HEK293 (cell line): Measurements from ENCODE around the gene MPPED2.

ENCODE experiments used
- CTCF ChIA-PET: fragments of 350-600 bp; formaldehyde crosslinking; extraction: SDS; loops from one replicate; lab custom pipeline; 2021; ENCODE audit warnings: antibody characterized with exemption; lab: Yijun Ruan, JAX
- POLR2A ChIA-PET: fragments of 300-600 bp; formaldehyde crosslinking; extraction: SDS; loops from one replicate; lab custom pipeline; 2020; ENCODE audit warnings: antibody characterized with exemption, inconsistent platforms; lab: Yijun Ruan, JAX
- H3K27ac ChIP-seq: fragments of 200-500 bp; sonication (Bioruptor generic); 2 replicates; pipeline ENCODE4 v1.5.1; 2014; ENCODE audit warnings: low read depth, low read length, control low read depth, inconsistent platforms; ENCODE audit errors: extremely low read depth
- H3K36me3 ChIP-seq, 2 experiments: fragments of 200-500 bp in 1 of 2; sonication (Bioruptor generic) in 1 of 2; 1 replicate in 1 of 2; 2 replicates in 1 of 2; pipeline ENCODE4 v1.5.1; 2014 to 2017; ENCODE audit warnings: inconsistent platforms in 2 of 2, low read length in 2 of 2; ENCODE audit not compliant: control insufficient read depth in 2 of 2, insufficient read depth in 1 of 2
- H3K4me1 ChIP-seq: fragments of 200-500 bp; sonication (Bioruptor generic); 2 replicates; pipeline ENCODE4 v1.5.1; 2014; ENCODE audit warnings: mild to moderate bottlenecking, low read length, inconsistent platforms; ENCODE audit not compliant: control insufficient read depth, insufficient read depth
- H3K4me3 ChIP-seq: 2 replicates; pipeline ENCODE4 v1.5.1; 2011; ENCODE audit warnings: low read depth, mild to moderate bottlenecking, control low read depth, low read length, moderate library complexity
- H3K9me3 ChIP-seq: fragments of 200-500 bp; sonication (Bioruptor generic); 2 replicates; pipeline ENCODE4 v1.5.1; 2014; ENCODE audit warnings: low read depth, low read length, inconsistent platforms; ENCODE audit not compliant: control insufficient read depth, insufficient read depth
- GLIS2 ChIP-seq: fragments of 450-650 bp; formaldehyde crosslinking; IDR thresholded peaks from 2 replicates; pipeline ENCODE4 v1.5.1; 2016; ENCODE audit warnings: missing biosample characterization, missing genetic modification characterization
- SP2 ChIP-seq: fragments of 450-650 bp; formaldehyde crosslinking; IDR thresholded peaks from 2 replicates; pipeline ENCODE4 v1.5.1; 2016; ENCODE audit warnings: missing biosample characterization, missing genetic modification characterization
- TRIM28 ChIP-seq: IDR thresholded peaks from 2 replicates; pipeline ENCODE4 v1.6.1; 2011; ENCODE audit warnings: low read length, control low read depth, borderline replicate concordance
- ZBTB10 ChIP-seq: fragments of 450-650 bp; formaldehyde crosslinking; IDR thresholded peaks from 2 replicates; pipeline ENCODE4 v1.5.1; 2016; ENCODE audit warnings: missing biosample characterization, missing genetic modification characterization
- ZNF132 ChIP-seq: fragments of 450-650 bp; formaldehyde crosslinking; IDR thresholded peaks from 2 replicates; pipeline ENCODE4 v1.5.1; 2017; ENCODE audit warnings: missing biosample characterization, missing genetic modification characterization, borderline replicate concordance
- ZNF169 ChIP-seq: fragments of 450-650 bp; formaldehyde crosslinking; IDR thresholded peaks from 2 replicates; pipeline ENCODE4 v1.5.1; 2016; ENCODE audit warnings: missing biosample characterization, missing genetic modification characterization
- ZNF266 ChIP-seq: fragments of 450-650 bp; formaldehyde crosslinking; IDR thresholded peaks from 2 replicates; pipeline ENCODE4 v1.5.1; 2016; ENCODE audit warnings: missing biosample characterization, missing genetic modification characterization, low read depth
- ZNF280C ChIP-seq: fragments of 450-650 bp; formaldehyde crosslinking; IDR thresholded peaks from 2 replicates; pipeline ENCODE4 v1.5.1; 2016; ENCODE audit warnings: missing biosample characterization, missing genetic modification characterization
- ZNF324 ChIP-seq: fragments of 450-650 bp; formaldehyde crosslinking; IDR thresholded peaks from 2 replicates; pipeline ENCODE4 v1.5.1; 2016; ENCODE audit warnings: missing biosample characterization, missing genetic modification characterization
- ZNF335 ChIP-seq: fragments of 450-650 bp; formaldehyde crosslinking; conservative IDR thresholded peaks from 2 replicates; pipeline ENCODE4 v1.5.1; 2016; ENCODE audit warnings: missing biosample characterization, missing genetic modification characterization
- ZNF366 ChIP-seq: fragments of 450-650 bp; formaldehyde crosslinking; conservative IDR thresholded peaks from 2 replicates; pipeline ENCODE4 v1.5.1; 2016; ENCODE audit warnings: missing biosample characterization, missing genetic modification characterization
- ZNF398 ChIP-seq: fragments of 450-650 bp; formaldehyde crosslinking; IDR thresholded peaks from 2 replicates; pipeline ENCODE4 v1.5.1; 2017; ENCODE audit warnings: missing biosample characterization, missing genetic modification characterization
- ZNF416 ChIP-seq: fragments of 450-650 bp; formaldehyde crosslinking; IDR thresholded peaks from 2 replicates; pipeline ENCODE4 v1.5.1; 2016; ENCODE audit warnings: missing biosample characterization, missing genetic modification characterization
- ZNF449 ChIP-seq: fragments of 450-650 bp; formaldehyde crosslinking; IDR thresholded peaks from 2 replicates; pipeline ENCODE4 v1.5.1; 2017; ENCODE audit warnings: missing biosample characterization, mild to moderate bottlenecking, missing genetic modification characterization, moderate library complexity
- ZNF488 ChIP-seq: fragments of 450-650 bp; formaldehyde crosslinking; IDR thresholded peaks from 2 replicates; pipeline ENCODE4 v1.5.1; 2016; ENCODE audit warnings: missing biosample characterization, missing genetic modification characterization
- ZNF510 ChIP-seq: fragments of 450-650 bp; formaldehyde crosslinking; IDR thresholded peaks from 2 replicates; pipeline ENCODE4 v1.5.1; 2018; ENCODE audit warnings: mild to moderate bottlenecking, missing genetic modification characterization, missing biosample characterization; ENCODE audit not compliant: insufficient replicate concordance
- ZNF530 ChIP-seq: fragments of 450-650 bp; formaldehyde crosslinking; IDR thresholded peaks from 2 replicates; pipeline ENCODE4 v1.5.1; 2016; ENCODE audit warnings: low read depth, missing biosample characterization, missing genetic modification characterization
- ZNF585B ChIP-seq: fragments of 450-650 bp; formaldehyde crosslinking; IDR thresholded peaks from 2 replicates; pipeline ENCODE4 v1.5.1; 2016; ENCODE audit warnings: missing biosample characterization, missing genetic modification characterization
- ZNF596 ChIP-seq: fragments of 450-650 bp; IDR thresholded peaks from 2 replicates; pipeline ENCODE4 v1.5.0; 2018; ENCODE audit warnings: missing biosample characterization, mild to moderate bottlenecking, missing genetic modification characterization, moderate library complexity
- ZNF654 ChIP-seq: fragments of 450-650 bp; formaldehyde crosslinking; IDR thresholded peaks from 2 replicates; pipeline ENCODE4 v1.5.1; 2016; ENCODE audit warnings: low read depth, missing biosample characterization, missing genetic modification characterization
- ZSCAN5A ChIP-seq: fragments of 450-650 bp; formaldehyde crosslinking; IDR thresholded peaks from 2 replicates; pipeline ENCODE4 v1.5.1; 2016; ENCODE audit warnings: missing biosample characterization, missing genetic modification characterization

The MPPED2 gene

GRCh38 chr11:30635401-30635989, 49.3 kb upstream of the MPPED2 start (continued):
- no peak for TF ChIP-seq ZSCAN5A
- no peak for TF ChIP-seq ZNF266 (tag by site-specific recombination)
- no peak for TF ChIP-seq ZNF416 (tag by site-specific recombination)

GRCh38 chr11:30631148-30631547, 45.0 kb upstream of the MPPED2 start:
- no peak overlapping the region for H3K27ac ChIP-seq
- H3K4me1 ChIP-seq = no peaks in the 10 kb centered on the region
- H3K9me3 ChIP-seq = no peaks in the 10 kb centered on the region
- H3K36me3 ChIP-seq = no peaks in the 10 kb centered on the region
- ChIA-PET POLR2A (no interaction called here), CTCF (no interaction called here)
- H3K4me3 ChIP-seq = no peak overlapping the region
- no peak for TF ChIP-seq ZNF280C (tag by site-specific recombination)
- TF ChIP-seq ZNF398 (tag by site-specific recombination) = no peak
- TF ChIP-seq TRIM28 = no peak
- no peak for TF ChIP-seq ZNF366 (tag by site-specific recombination)
- no peak for TF ChIP-seq ZNF335 (tag by site-specific recombination)
- TF ChIP-seq ZNF169 (tag by site-specific recombination) = no peak
- no peak for TF ChIP-seq ZNF530 (tag by site-specific recombination)
- no peak for TF ChIP-seq ZNF324 (tag by site-specific recombination)
- TF ChIP-seq SP2 (tag by site-specific recombination) = no peak
- no peak for TF ChIP-seq ZNF449 (tag by site-specific recombination)
- TF ChIP-seq GLIS2 = no peak
- no peak for TF ChIP-seq ZNF510 (tag by site-specific recombination)
- no peak for TF ChIP-seq ZNF654 (tag by site-specific recombination)
- no peak for TF ChIP-seq ZNF596 (tag by site-specific recombination)
- TF ChIP-seq ZNF585B = no peak

GRCh38 chr11:30619767-30620166, 33.6 kb upstream of the MPPED2 start:
- TF ChIP-seq ZBTB10 (tag by site-specific recombination) (no peak), ZNF488 (tag by site-specific recombination) (no peak), ZNF132 (tag by site-specific recombination) (no peak)
- no peaks in the 10 kb centered on the region for H3K9me3 ChIP-seq
- POLR2A ChIA-PET = no interaction called here
- no peak overlapping the region for H3K27ac ChIP-seq
- no peak overlapping the region for H3K4me3 ChIP-seq
- H3K36me3 ChIP-seq = no peaks in the 10 kb centered on the region
- H3K4me1 ChIP-seq = no peaks in the 10 kb centered on the region
- CTCF ChIA-PET = no interaction called here
